ENCODE measurements around the gene LPP. TPM values are rescaled to one million over a fixed set of nuclear protein-coding genes. Genes with fewer than 3 reads are reported as not detected.

The LPP gene
- polyA plus RNA-seq, 3 donors = 14.1 to 23.2 (median 15.3) TPM

DNA sequence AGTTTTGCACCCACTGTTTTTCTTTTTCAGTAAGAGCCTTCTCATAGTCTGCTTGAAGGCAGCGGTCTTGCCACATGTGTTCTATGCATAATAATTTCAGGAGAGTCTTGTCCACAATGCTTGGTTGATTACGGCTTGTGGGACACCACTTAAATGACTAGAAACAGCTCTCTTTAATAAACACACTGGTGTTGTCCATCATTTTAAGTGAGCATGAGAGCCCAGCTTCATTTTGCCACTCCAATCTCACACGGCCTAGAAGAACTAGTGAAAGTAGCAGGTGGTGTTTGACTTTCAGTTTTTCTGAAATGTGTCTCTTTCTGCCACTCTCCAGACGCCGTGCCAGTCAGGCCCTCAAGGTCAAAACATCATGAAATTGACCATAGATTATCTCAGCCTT lies 292.1 kb downstream of the LPP start:
- DNase-seq = no peak
- Mint-ChIP-seq H3K4me3 (no peak overlapping the region), H3K27ac (peak overlapping the region in 3 of 7 donors; percentile 5 to 68 (median 18)), H3K9me3 (peaks cover 0 to 6% (median 0%) of the 10 kb centered on the region in 7 donors), H3K4me1 (peaks cover 11% of the 10 kb centered on the region), H3K27me3 (ENCODE audit: low read depth in 3 of 3) (no peaks in the 10 kb centered on the region), H3K36me3 (peaks cover 15 to 19% of the 10 kb centered on the region in 2 donors)
- TF ChIP-seq, protein P1, sequence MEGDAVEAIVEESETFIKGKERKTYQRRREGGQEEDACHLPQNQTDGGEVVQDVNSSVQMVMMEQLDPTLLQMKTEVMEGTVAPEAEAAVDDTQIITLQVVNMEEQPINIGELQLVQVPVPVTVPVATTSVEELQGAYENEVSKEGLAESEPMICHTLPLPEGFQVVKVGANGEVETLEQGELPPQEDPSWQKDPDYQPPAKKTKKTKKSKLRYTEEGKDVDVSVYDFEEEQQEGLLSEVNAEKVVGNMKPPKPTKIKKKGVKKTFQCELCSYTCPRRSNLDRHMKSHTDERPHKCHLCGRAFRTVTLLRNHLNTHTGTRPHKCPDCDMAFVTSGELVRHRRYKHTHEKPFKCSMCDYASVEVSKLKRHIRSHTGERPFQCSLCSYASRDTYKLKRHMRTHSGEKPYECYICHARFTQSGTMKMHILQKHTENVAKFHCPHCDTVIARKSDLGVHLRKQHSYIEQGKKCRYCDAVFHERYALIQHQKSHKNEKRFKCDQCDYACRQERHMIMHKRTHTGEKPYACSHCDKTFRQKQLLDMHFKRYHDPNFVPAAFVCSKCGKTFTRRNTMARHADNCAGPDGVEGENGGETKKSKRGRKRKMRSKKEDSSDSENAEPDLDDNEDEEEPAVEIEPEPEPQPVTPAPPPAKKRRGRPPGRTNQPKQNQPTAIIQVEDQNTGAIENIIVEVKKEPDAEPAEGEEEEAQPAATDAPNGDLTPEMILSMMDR (IDR thresholded peaks at IDR 0.05) = no peak
- no CpG with 5 or more reads among the region's 5 CpGs for WGBS (ENCODE audit: insufficient coverage)
- Histone ChIP-seq H4K20me1 (ENCODE audit: insufficient read depth, low read length) (no peaks in the 10 kb centered on the region), H3K79me2 (ENCODE audit: insufficient read depth, low read length) (no peaks in the 10 kb centered on the region), H3K4me2 (replicated peaks; ENCODE audit: extremely low read depth, low read length, poor library complexity, severe bottlenecking) (no peak overlapping the region), H3K4me3 (replicated peaks in 1 of 3; ENCODE audit: low read depth in 2 of 3, low read length in 3 of 3) (no peak overlapping the region), H3K27me3 (ENCODE audit: control insufficient read depth in 2 of 2, insufficient read depth in 2 of 2, low read length in 2 of 2) (no peaks in the 10 kb centered on the region), H3K27ac (ENCODE audit: low read depth in 1 of 2, low read length in 2 of 2) (no peak overlapping the region), H2AFZ (ENCODE audit: insufficient read depth, low read depth, low read length, poor library complexity, severe bottlenecking) (no peak overlapping the region), H3K9me3 (replicated peaks in 1 of 2; ENCODE audit: control insufficient read depth in 1 of 2, insufficient read depth in 1 of 2, low read length in 2 of 2) (no peaks in the 10 kb centered on the region), H3K4me1 (ENCODE audit: control insufficient read depth in 1 of 2, insufficient read depth in 2 of 2, low read length in 2 of 2) (peaks cover 0 to 5% of the 10 kb centered on the region in 2 donors), H3K36me3 (replicated peaks in 1 of 2; ENCODE audit: control insufficient read depth in 1 of 2, insufficient read depth in 2 of 2, low read length in 2 of 2) (no peaks in the 10 kb centered on the region), H3K9ac (ENCODE audit: insufficient read depth, low read length, poor library complexity, severe bottlenecking) (no peak overlapping the region)
- intact Hi-C loops (cut with micrococcal nuclease) = no loop called here

DNA sequence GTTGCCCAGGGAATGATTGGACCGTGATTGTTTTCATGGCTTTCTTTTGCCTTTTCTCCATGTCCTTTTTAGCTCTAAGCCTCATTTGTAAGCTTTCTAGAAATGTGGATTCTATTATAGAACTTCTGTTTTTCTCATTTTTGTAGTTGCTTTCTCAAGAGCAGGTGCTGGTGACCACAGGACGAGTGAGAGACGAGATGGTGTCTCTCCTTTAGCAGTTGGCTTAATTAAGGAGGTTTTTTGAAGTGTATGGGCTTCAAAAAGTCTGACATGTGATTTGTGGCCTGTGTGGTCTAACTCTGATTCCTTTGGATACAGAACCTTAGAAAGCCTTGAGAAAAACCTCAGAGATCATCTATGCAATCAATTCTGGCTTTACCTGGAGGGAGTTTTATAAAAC lies 292.8 kb downstream of the LPP start:
- Histone ChIP-seq H3K4me2 (replicated peaks; ENCODE audit: extremely low read depth, low read length, poor library complexity, severe bottlenecking) (no peak overlapping the region), H4K20me1 (ENCODE audit: insufficient read depth, low read length) (no peaks in the 10 kb centered on the region), H3K4me3 (replicated peaks in 1 of 3; ENCODE audit: low read depth in 2 of 3, low read length in 3 of 3) (no peak overlapping the region), H3K9ac (ENCODE audit: insufficient read depth, low read length, poor library complexity, severe bottlenecking) (no peak overlapping the region), H3K9me3 (replicated peaks in 1 of 2; ENCODE audit: control insufficient read depth in 1 of 2, insufficient read depth in 1 of 2, low read length in 2 of 2) (no peaks in the 10 kb centered on the region), H3K27ac (ENCODE audit: low read depth in 1 of 2, low read length in 2 of 2) (no peak overlapping the region), H3K36me3 (replicated peaks in 1 of 2; ENCODE audit: control insufficient read depth in 1 of 2, insufficient read depth in 2 of 2, low read length in 2 of 2) (no peaks in the 10 kb centered on the region), H3K79me2 (ENCODE audit: insufficient read depth, low read length) (no peaks in the 10 kb centered on the region), H2AFZ (ENCODE audit: insufficient read depth, low read depth, low read length, poor library complexity, severe bottlenecking) (peak overlapping the region; percentile 4), H3K27me3 (ENCODE audit: control insufficient read depth in 2 of 2, insufficient read depth in 2 of 2, low read length in 2 of 2) (no peaks in the 10 kb centered on the region), H3K4me1 (ENCODE audit: control insufficient read depth in 1 of 2, insufficient read depth in 2 of 2, low read length in 2 of 2) (peaks cover 0 to 5% of the 10 kb centered on the region in 2 donors)
- WGBS (ENCODE audit: insufficient coverage) = 0% methylated on average over 2 of the region's 3 CpGs
- Mint-ChIP-seq H3K27ac (peak overlapping the region in 2 of 7 donors; percentile 42 to 68), H3K9me3 (peaks cover 0 to 6% (median 0%) of the 10 kb centered on the region in 7 donors), H3K36me3 (peaks cover 15 to 19% of the 10 kb centered on the region in 2 donors), H3K27me3 (ENCODE audit: low read depth in 3 of 3) (no peaks in the 10 kb centered on the region), H3K4me1 (peaks cover 11% of the 10 kb centered on the region), H3K4me3 (no peak overlapping the region)
- intact Hi-C loops (cut with micrococcal nuclease) = no loop called here
- DNase-seq = no peak
- TF ChIP-seq, protein P1 (IDR thresholded peaks at IDR 0.05) = no peak

Measured in CD14-positive monocyte (primary cell).